ENCODE data around the gene TSPAN2. TPM values are rescaled to one million over a fixed set of nuclear protein-coding genes. Genes with fewer than 3 reads are reported as not detected.
A peak's percentile ranks its signal among the peaks of the same experiment; 100 is the strongest.

Gene TSPAN2
- total RNA-seq, 4 donors from 2014 or later = 10.8 to 16.4 (median 11.7) TPM

DNA sequence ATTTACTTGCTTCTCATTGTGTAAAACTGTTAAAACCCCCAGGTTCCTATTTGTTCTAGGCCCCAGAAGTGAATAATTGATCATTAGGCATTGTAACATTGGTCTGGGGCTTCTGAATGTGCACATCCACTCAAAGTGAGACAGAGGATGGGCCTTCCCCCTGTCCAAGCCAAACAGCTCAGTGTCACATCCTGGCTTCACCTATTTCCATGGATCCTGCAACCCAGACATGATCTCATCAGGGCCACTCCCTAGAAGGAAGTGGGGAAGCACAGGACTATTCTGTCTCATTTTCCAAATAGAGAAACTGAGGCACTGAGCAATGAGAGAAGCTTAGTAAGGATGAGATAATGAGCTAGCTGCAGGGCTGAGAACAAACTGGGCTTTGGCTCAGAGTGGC is 47.4 kb upstream of the TSPAN2 start:
- in situ Hi-C loops (cut with MboI; ENCODE audit: low pct_ligation_motif_present in 1 of 4, low pct_unique_long_range_greater_than_20kb in 1 of 4, low sequenced_read_pairs in 3 of 4) = loop anchor here (5.0 to 25.0 kb wide), 6 partner anchors 326 to 626 kb away; partner anchors contain the start of gene CASQ2 (in 2 of the 4)
- TF ChIP-seq CTCF (IDR thresholded peaks at IDR 0.05) = no peak
- no peak for TF ChIP-seq EP300 (IDR thresholded peaks at IDR 0.05; ENCODE audit: low read depth)
- no peak for TF ChIP-seq POLR2A (IDR thresholded peaks at IDR 0.05)
- no peak for TF ChIP-seq POLR2AphosphoS5 (IDR thresholded peaks at IDR 0.05)
- Histone ChIP-seq H3K36me3 (no peaks in the 10 kb centered on the region), H3K9me3 (no peaks in the 10 kb centered on the region), H3K27me3 (no peaks in the 10 kb centered on the region), H3K27ac (no peak overlapping the region), H3K4me1 (peaks cover 0 to 3% (median 2%) of the 10 kb centered on the region in 4 donors), H3K4me3 (no peak overlapping the region)
- DNase-seq = no peak
- intact Hi-C loops (cut with DNase I; ENCODE audit: low total_unique reads) = loop anchor here (5.0 kb wide), 2 partner anchors 341 to 461 kb away; no protein-coding TSS in a partner anchor

DNA sequence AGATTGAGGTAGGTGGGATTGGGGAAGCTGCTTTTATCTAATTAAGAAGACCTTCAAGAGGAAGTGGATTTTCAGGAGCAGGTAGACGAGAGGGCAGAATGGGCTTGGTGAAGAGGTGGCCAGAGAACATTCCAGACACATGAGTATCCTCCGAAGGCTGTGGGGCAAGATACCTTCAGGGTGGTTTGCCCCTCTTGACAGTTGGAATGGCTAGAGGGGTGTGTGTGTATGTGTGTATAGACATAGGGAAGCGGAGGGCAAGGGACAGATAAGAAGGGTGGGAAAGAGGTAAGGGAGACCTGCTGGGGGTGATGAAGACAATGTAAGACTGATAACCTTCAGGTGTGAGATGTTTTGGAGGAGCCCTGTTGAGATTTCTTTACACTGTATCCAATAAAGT is 46.8 kb upstream of the TSPAN2 start:
- no peak overlapping the region for H3K4me3 ChIP-seq
- no peaks in the 10 kb centered on the region for H3K9me3 ChIP-seq
- TF ChIP-seq POLR2A (IDR thresholded peaks at IDR 0.05) = no peak
- TF ChIP-seq POLR2AphosphoS5 (IDR thresholded peaks at IDR 0.05) = no peak
- no peak for TF ChIP-seq CTCF (IDR thresholded peaks at IDR 0.05)
- TF ChIP-seq EP300 (IDR thresholded peaks at IDR 0.05; ENCODE audit: low read depth) = no peak
- peak overlapping the region in 1 of 4 donors; percentile 1 for H3K27ac ChIP-seq
- peaks cover 0 to 3% (median 2%) of the 10 kb centered on the region in 4 donors for H3K4me1 ChIP-seq
- no peaks in the 10 kb centered on the region for H3K36me3 ChIP-seq
- 90 to 91% methylated on average over 2 to 3 of the region's 3 CpGs for WGBS, 2 donors (ENCODE audit: low coverage in 1 of 2)
- no peak for DNase-seq
- no peaks in the 10 kb centered on the region for H3K27me3 ChIP-seq
- in situ Hi-C loops (cut with MboI; ENCODE audit: low pct_ligation_motif_present in 1 of 4, low pct_unique_long_range_greater_than_20kb in 1 of 4, low sequenced_read_pairs in 3 of 4) = loop anchor here (5.0 to 25.0 kb wide), 6 partner anchors 326 to 626 kb away; partner anchors contain the start of gene CASQ2 (in 2 of the 4)
- intact Hi-C loops (cut with DNase I; ENCODE audit: low total_unique reads) = loop anchor here (5.0 kb wide), 2 partner anchors 341 to 461 kb away; no protein-coding TSS in a partner anchor

- H3K4me3 ChIP-seq = no peak overlapping the region
- no peaks in the 10 kb centered on the region for H3K27me3 ChIP-seq
- 68 to 70% methylated on average over 5 of the region's 5 CpGs for WGBS, 2 donors (ENCODE audit: low coverage in 1 of 2)
- peaks cover 0 to 3% (median 2%) of the 10 kb centered on the region in 4 donors for H3K4me1 ChIP-seq
- H3K27ac ChIP-seq = peak overlapping the region in 2 of 4 donors; percentile 1 to 21
- intact Hi-C loops (cut with DNase I; ENCODE audit: low total_unique reads) (loop anchor here (5.0 kb wide), 2 partner anchors 342 to 462 kb away; no protein-coding TSS in a partner anchor), in situ Hi-C loops (cut with MboI; ENCODE audit: low pct_ligation_motif_present in 1 of 4, low pct_unique_long_range_greater_than_20kb in 1 of 4, low sequenced_read_pairs in 3 of 4) (loop anchor here (5.0 to 25.0 kb wide), 6 partner anchors 327 to 627 kb away; partner anchors contain the start of gene CASQ2 (in 2 of the 4))
- TF ChIP-seq CTCF (IDR thresholded peaks at IDR 0.05) (no peak), EP300 (IDR thresholded peaks at IDR 0.05; ENCODE audit: low read depth) (no peak), POLR2AphosphoS5 (IDR thresholded peaks at IDR 0.05) (no peak), POLR2A (IDR thresholded peaks at IDR 0.05) (no peak)
- no peaks in the 10 kb centered on the region for H3K9me3 ChIP-seq
- DNase-seq = no peak
- no peaks in the 10 kb centered on the region for H3K36me3 ChIP-seq
These were observed 46.4 kb upstream of the TSPAN2 start for GRCh38 chr1:115135681-115136080.

DNA sequence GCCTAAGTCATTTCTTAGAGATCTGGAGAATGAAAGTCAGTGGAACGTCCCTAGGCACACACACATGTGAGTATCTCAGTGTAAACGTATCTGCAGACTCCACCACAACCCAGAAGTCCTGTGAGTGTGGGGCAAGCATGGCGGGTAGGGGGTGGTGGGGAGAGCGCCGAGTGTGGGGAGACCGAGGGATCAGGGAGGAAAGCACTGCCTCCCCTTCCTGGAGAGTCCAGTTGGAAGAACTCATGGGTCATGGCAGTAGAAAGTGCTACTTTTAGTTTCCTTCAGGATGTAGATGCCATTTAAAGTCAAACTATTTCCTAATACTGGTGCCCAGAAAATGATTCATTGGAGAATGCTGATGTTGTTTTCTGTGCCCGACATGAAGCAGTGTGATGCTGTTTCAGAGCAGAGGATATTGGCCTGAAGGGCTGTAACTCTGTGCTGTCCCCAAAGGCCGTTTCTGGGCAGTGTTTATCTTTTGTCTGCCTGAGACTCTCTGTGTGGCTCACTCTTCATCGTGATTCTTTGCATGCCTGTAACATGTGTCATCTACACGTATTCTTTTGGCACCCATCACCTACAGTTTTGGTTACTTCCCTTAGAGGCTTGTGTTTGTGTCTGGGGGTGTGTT is 45.7 kb upstream of the TSPAN2 start:
- H3K4me1 ChIP-seq = peaks cover 0 to 3% (median 2%) of the 10 kb centered on the region in 4 donors
- in situ Hi-C loops (cut with MboI; ENCODE audit: low pct_ligation_motif_present in 1 of 4, low pct_unique_long_range_greater_than_20kb in 1 of 4, low sequenced_read_pairs in 3 of 4) (loop anchor here (5.0 to 25.0 kb wide), 6 partner anchors 327 to 627 kb away; partner anchors contain the start of gene CASQ2 (in 2 of the 4)), intact Hi-C loops (cut with DNase I; ENCODE audit: low total_unique reads) (loop anchor here (5.0 kb wide), 2 partner anchors 342 to 462 kb away; no protein-coding TSS in a partner anchor)
- H3K27ac ChIP-seq = peak overlapping the region; percentile 5 to 21 (median 8)
- 28 to 60% methylated on average over 4 to 10 of the region's 10 CpGs for WGBS, 2 donors (ENCODE audit: low coverage in 1 of 2)
- H3K36me3 ChIP-seq = no peaks in the 10 kb centered on the region
- no peak overlapping the region for H3K4me3 ChIP-seq
- TF ChIP-seq POLR2AphosphoS5 (IDR thresholded peaks at IDR 0.05) (peak in 1 of 3 donors; percentile 29), POLR2A (IDR thresholded peaks at IDR 0.05) (no peak), EP300 (IDR thresholded peaks at IDR 0.05; ENCODE audit: low read depth) (no peak)
- H3K9me3 ChIP-seq = no peaks in the 10 kb centered on the region
- DNase-seq = no peak
- H3K27me3 ChIP-seq = no peaks in the 10 kb centered on the region
